ENCODE data around the gene TMC1.

Gene TMC1

GRCh38 chr9:72583370-72583769 lies 62.0 kb downstream of the TMC1 start (continued):
- TF ChIP-seq ZNF571 (tag by site-specific recombination; IDR thresholded peaks at IDR 0.05) (no peak), ZNF239 (tag by site-specific recombination; IDR thresholded peaks at IDR 0.05) (no peak), ZNF837 (tag by site-specific recombination; IDR thresholded peaks at IDR 0.05) (no peak), PRDM6 (tag by site-specific recombination; IDR thresholded peaks at IDR 0.05) (no peak), TRIM28 (IDR thresholded peaks at IDR 0.05; ENCODE audit: borderline replicate concordance, low read length) (no peak), ZNF548 (tag by site-specific recombination; IDR thresholded peaks at IDR 0.05) (no peak), ZBTB26 (tag by site-specific recombination; optimal IDR thresholded peaks at IDR 0.05) (no peak), ZXDB (tag by site-specific recombination; IDR thresholded peaks at IDR 0.05) (no peak)

GRCh38 chr9:72586388-72587130 lies 65.2 kb downstream of the TMC1 start:
- ChIA-PET POLR2A (interaction anchor here (0.7 kb wide), 1 partner anchor 221 kb away, joined by 3 read pairs; the partner anchor contains the start of gene ZFAND5), CTCF (interaction anchor here (0.7 to 1.3 kb wide), 2 partner anchors 10 to 315 kb away, joined by 4 read pairs; no protein-coding TSS in a partner anchor)
- H3K4me1 ChIP-seq (ENCODE audit: control insufficient read depth, insufficient read depth, low read length), result no peaks in the 10 kb centered on the region
- H3K4me3 ChIP-seq (ENCODE audit: low read depth, low read length), result no peak overlapping the region
- H3K27ac ChIP-seq (ENCODE audit: extremely low read depth, low read depth, low read length), result no peak overlapping the region
- TF ChIP-seq ZNF561 (tag by site-specific recombination; IDR thresholded peaks at IDR 0.05; ENCODE audit: borderline replicate concordance) (no peak), WT1 (tag by site-specific recombination; IDR thresholded peaks at IDR 0.05) (no peak), HOXC10 (CRISPR knock-in tag; IDR thresholded peaks at IDR 0.05) (no peak), KLF17 (tag by site-specific recombination; IDR thresholded peaks at IDR 0.05) (no peak), ZNF2 (tag by site-specific recombination; IDR thresholded peaks at IDR 0.05) (no peak), ZNF416 (tag by site-specific recombination; IDR thresholded peaks at IDR 0.05) (no peak), ZNF76 (tag by site-specific recombination; IDR thresholded peaks at IDR 0.05; ENCODE audit: borderline replicate concordance, low read depth) (no peak), OSR2 (tag by site-specific recombination; IDR thresholded peaks at IDR 0.05) (no peak), ZSCAN30 (tag by site-specific recombination; IDR thresholded peaks at IDR 0.05) (no peak)
- no peaks in the 10 kb centered on the region for H3K36me3 ChIP-seq (ENCODE audit: control insufficient read depth in 2 of 2, insufficient read depth in 1 of 2, low read length in 2 of 2)
- no peaks in the 10 kb centered on the region for H3K9me3 ChIP-seq (ENCODE audit: control insufficient read depth, insufficient read depth, low read depth, low read length)

- Histone ChIP-seq H3K9me3 (ENCODE audit: control insufficient read depth, insufficient read depth, low read depth, low read length) (no peaks in the 10 kb centered on the region), H3K4me1 (ENCODE audit: control insufficient read depth, insufficient read depth, low read length) (no peaks in the 10 kb centered on the region), H3K36me3 (ENCODE audit: control insufficient read depth in 2 of 2, insufficient read depth in 1 of 2, low read length in 2 of 2) (no peaks in the 10 kb centered on the region), H3K4me3 (ENCODE audit: low read depth, low read length) (no peak overlapping the region), H3K27ac (ENCODE audit: extremely low read depth, low read depth, low read length) (no peak overlapping the region)
- CTCF ChIA-PET, result interaction anchor here (0.7 to 1.8 kb wide), 4 partner anchors 10 to 308 kb away, joined by 3 to 6 read pairs (median 4); partner anchors contain the start of gene ZFAND5
- POLR2A ChIA-PET, result no interaction called here
- no peak for TF ChIP-seq ZNF2 (tag by site-specific recombination; IDR thresholded peaks at IDR 0.05)
- no peak for TF ChIP-seq ZFP41 (tag by site-specific recombination; IDR thresholded peaks at IDR 0.05; ENCODE audit: borderline replicate concordance)
- TF ChIP-seq WT1 (tag by site-specific recombination; IDR thresholded peaks at IDR 0.05), result no peak
- TF ChIP-seq ZNF549 (tag by site-specific recombination; IDR thresholded peaks at IDR 0.05), result no peak
- no peak for TF ChIP-seq ZNF121 (tag by site-specific recombination; IDR thresholded peaks at IDR 0.05)
- no peak for TF ChIP-seq ZNF561 (tag by site-specific recombination; IDR thresholded peaks at IDR 0.05; ENCODE audit: borderline replicate concordance)
- TF ChIP-seq PRDM2 (tag by site-specific recombination; IDR thresholded peaks at IDR 0.05; ENCODE audit: borderline replicate concordance), result no peak
- TF ChIP-seq ZNF707 (tag by site-specific recombination; IDR thresholded peaks at IDR 0.05), result no peak
- TF ChIP-seq GLIS1 (tag by site-specific recombination; IDR thresholded peaks at IDR 0.05), result no peak
- no peak for TF ChIP-seq ZNF114 (tag by site-specific recombination; IDR thresholded peaks at IDR 0.05)
Measured at GRCh38 chr9:72588336-72588735, 66.9 kb downstream of the TMC1 start.
